Epithelial cell of esophagus (primary cell): ENCODE measurements around the gene RSPRY1.
A peak's percentile ranks its signal among the peaks of the same experiment; 100 is the strongest.

Experiments
- DNase-seq: peaks from one replicate; pipeline ENCODE4 v3.0.0; 2010; ENCODE audit warnings: low read depth
- H3K4me3 ChIP-seq: 2 replicates; pipeline ENCODE4 v1.5.1; 2011; ENCODE audit warnings: mild to moderate bottlenecking, low read length, control low read depth
- CTCF ChIP-seq: IDR thresholded peaks from 2 replicates; pipeline ENCODE4 v1.5.1; 2011; ENCODE audit warnings: low read depth, mild to moderate bottlenecking, low read length, control low read depth, inconsistent platforms; ENCODE audit not compliant: insufficient read depth; ENCODE audit errors: missing control alignments

Gene RSPRY1

DNA sequence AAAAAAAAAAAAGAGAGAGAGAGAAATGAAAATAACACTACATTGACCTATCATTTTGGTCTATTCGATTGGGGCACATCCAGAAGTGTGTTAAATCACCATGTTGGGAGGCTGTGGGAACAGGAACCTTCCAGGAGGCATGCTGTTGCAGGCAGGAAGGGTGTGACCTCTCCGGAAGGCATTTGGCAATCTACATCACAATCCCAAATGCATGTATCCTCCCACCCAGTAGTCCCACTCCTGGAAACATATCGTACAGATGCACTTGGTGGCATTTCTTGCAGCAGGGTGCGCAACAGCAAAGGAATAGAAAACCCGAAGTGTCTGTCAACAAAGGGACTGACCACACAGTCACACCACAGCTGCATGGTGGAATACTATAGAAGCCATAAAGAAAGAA, 90.5 kb downstream of the RSPRY1 start:
- H3K4me3 ChIP-seq = no peak overlapping the region

DNA sequence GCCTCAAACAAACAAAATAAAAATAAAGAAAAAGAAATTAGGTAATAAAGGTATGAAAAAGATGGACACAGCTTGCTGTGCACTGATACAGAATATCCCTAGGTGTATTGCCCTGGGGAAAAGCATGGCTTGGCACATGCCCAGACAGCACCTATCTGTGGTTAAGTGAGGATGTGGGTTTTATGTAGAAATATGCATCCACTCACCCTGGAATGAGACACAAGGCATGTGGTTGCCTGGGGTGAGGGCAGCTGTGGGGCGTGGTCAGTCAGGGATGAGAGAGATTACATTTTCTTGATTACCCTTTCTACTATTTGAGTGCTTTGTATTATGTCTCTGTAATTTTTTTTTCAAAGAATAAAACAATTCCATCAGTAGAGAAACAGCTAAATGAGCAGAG, 91.5 kb downstream of the RSPRY1 start:
- H3K4me3 ChIP-seq = no peak overlapping the region
- no peak for TF ChIP-seq CTCF
- DNase-seq = peak; percentile 97

More for the DNA sequence above, 90.5 kb downstream of the RSPRY1 start:
- peak; percentile 93 for DNase-seq
- no peak for TF ChIP-seq CTCF

GRCh38 chr16:57278494-57278893, 92.4 kb downstream of the RSPRY1 start:
- no peak for TF ChIP-seq CTCF
- no peak for DNase-seq
- no peak overlapping the region for H3K4me3 ChIP-seq

- no peak for DNase-seq
- H3K4me3 ChIP-seq = no peak overlapping the region
- no peak for TF ChIP-seq CTCF
Observed at GRCh38 chr16:57279780-57280638, 93.9 kb downstream of the RSPRY1 start.

DNA sequence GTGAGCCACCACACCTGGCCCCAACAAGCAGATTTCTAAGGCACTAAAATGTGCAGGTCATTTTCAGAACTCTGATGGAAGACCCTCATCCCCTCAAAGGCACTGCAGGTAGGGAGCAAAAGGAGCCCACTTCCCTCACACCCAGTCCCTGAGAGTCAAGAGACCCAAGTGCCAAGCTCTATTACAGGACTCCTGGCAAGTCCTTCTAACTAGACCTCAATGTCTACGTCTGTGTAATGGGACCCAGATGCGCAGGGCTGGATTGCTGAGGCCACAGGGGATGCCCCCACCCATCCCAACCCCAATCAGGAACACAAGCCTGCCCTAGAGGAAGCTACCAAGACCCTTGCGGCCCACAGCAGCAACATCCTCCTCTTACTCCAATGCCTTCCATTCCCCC, 95.7 kb downstream of the RSPRY1 start:
- H3K4me3 ChIP-seq = no peak overlapping the region
- DNase-seq = no peak
- TF ChIP-seq CTCF = no peak

DNA sequence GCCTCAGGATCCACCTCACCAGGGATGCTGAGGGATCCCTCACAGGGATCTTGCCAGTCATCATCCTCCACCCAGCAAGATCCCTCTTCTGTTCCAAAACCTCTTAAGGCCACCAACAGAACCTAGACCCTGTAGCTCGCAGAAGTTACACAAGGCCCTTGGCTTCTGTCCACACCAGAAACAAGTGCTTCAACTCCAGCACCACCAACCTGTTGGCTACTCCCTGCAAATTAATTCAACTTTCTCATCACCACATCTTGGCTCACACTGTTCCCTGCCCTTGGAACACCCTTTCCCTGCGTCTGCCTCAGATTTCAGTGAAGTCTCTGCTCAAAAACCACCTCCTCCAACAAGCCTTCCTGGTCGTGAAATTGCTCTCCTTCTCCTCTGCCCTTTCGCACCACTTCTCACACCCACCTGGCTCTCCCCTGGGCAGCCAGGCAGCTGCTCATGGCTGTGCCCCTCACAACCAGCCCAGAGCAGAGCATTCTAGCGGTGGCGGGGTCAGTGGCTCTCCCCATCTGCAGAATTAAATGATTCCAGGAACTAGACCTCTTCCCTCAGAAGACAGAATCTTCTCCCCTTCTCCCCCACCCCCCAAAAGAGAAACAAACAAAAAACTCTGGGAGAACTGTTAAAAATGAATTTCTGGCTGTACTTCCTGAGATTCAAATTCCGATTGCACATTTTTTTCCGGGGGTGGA, 96.5 kb downstream of the RSPRY1 start:
- DNase-seq = no peak
- no peak overlapping the region for H3K4me3 ChIP-seq
- TF ChIP-seq CTCF = no peak
